GM12878 (cell line): ENCODE data around the gene ZNF688. TPM values are rescaled to one million over a fixed set of nuclear protein-coding genes. Genes with fewer than 3 reads are reported as not detected.
A peak's percentile ranks its signal among the peaks of the same experiment; 100 is the strongest.

ENCODE experiments used
- ATF2 ChIP-seq: IDR thresholded peaks from 2 replicates; pipeline ENCODE4 v1.6.1; 2012; ENCODE audit warnings: low read length, inconsistent platforms
- CEBPB ChIP-seq, 2 experiments: fragments of 150-350 bp in 1 of 2; IDR thresholded peaks; 2 replicates each; pipeline ENCODE4 v1.6.1; 2012 to 2014; ENCODE audit warnings: low read depth in 2 of 2, low read length in 2 of 2, borderline replicate concordance in 1 of 2, inconsistent platforms in 1 of 2
- CHD1 ChIP-seq: IDR thresholded peaks from 2 replicates; pipeline ENCODE4 v1.6.1; 2012; ENCODE audit warnings: low read depth, low read length, improper control_type of control experiment
- DPF2 ChIP-seq: fragments of 450-650 bp; IDR thresholded peaks from 2 replicates; pipeline ENCODE4 v1.6.1; 2017; ENCODE audit warnings: mild to moderate bottlenecking
- EED ChIP-seq: sonication (generic); IDR thresholded peaks from 2 replicates; pipeline ENCODE4 v1.6.1; 2016; ENCODE audit warnings: antibody characterized with exemption, low read depth
- FOXK2 ChIP-seq: fragments of 450-650 bp; IDR thresholded peaks from 2 replicates; pipeline ENCODE4 v1.6.1; 2017; ENCODE audit warnings: mild to moderate bottlenecking, moderate library complexity
- HCFC1 ChIP-seq: fragments of 150-350 bp; IDR thresholded peaks from 2 replicates; pipeline ENCODE4 v1.6.1; 2014; ENCODE audit warnings: low read length
- KAT2A ChIP-seq: conservative IDR thresholded peaks from 2 replicates; pipeline ENCODE4 v1.6.1; 2011; ENCODE audit warnings: low read depth, low read length; ENCODE audit not compliant: control insufficient read depth
- NBN ChIP-seq: fragments of 450-650 bp; IDR thresholded peaks from 2 replicates; pipeline ENCODE4 v1.6.1; 2016
- PAX5 ChIP-seq: IDR thresholded peaks from 2 replicates; pipeline ENCODE4 v1.6.1; 2011; ENCODE audit warnings: low read depth, low read length, borderline replicate concordance
- PBX3 ChIP-seq: IDR thresholded peaks from 2 replicates; pipeline ENCODE4 v1.6.1; 2011; ENCODE audit warnings: mild to moderate bottlenecking, low read depth, low read length, moderate library complexity; ENCODE audit not compliant: insufficient replicate concordance
- POU2F2 ChIP-seq: IDR thresholded peaks from 3 replicates; pipeline ENCODE4 v1.6.1; 2011; ENCODE audit warnings: low read depth, mild to moderate bottlenecking, low read length, borderline replicate concordance
- REST ChIP-seq: IDR thresholded peaks from 2 replicates; pipeline ENCODE4 v1.6.1; 2012; ENCODE audit warnings: mild to moderate bottlenecking, low read depth, low read length
- RFX5 ChIP-seq: IDR thresholded peaks from 2 replicates; pipeline ENCODE4 v1.6.1; 2011; ENCODE audit warnings: low read depth, low read length, improper control_type of control experiment
- TBL1XR1 ChIP-seq: IDR thresholded peaks from 2 replicates; pipeline ENCODE4 v1.6.1; 2012; ENCODE audit warnings: low read depth, low read length, improper control_type of control experiment
- TCF3 ChIP-seq: IDR thresholded peaks from 2 replicates; pipeline ENCODE4 v1.6.1; 2012; ENCODE audit warnings: low read depth, mild to moderate bottlenecking, low read length, borderline replicate concordance; ENCODE audit not compliant: insufficient read depth
- ZBTB11 ChIP-seq: fragments of 450-650 bp; formaldehyde crosslinking; IDR thresholded peaks from 2 replicates; pipeline ENCODE4 v1.5.0; 2022; ENCODE audit warnings: mild to moderate bottlenecking, missing genetic modification characterization
- polyA plus RNA-seq, 11 experiments: library from polyadenylated mRNA; depleted of rRNA in 4 of 11; unstranded in 6 of 11; stranded (reverse) in 5 of 11; fragments of >200 nt; fragmentation: Nextera tagmentation in 4 of 11; fragmentation: Illumina TruSeq in 1 of 11; extraction: Ambion mirVana in 4 of 11; extraction: Trizol in 1 of 11; gene quantifications; 1 replicate in 1 of 11; 2 replicates in 10 of 11; pipeline versions ENCODE4 v1.2.1 to v1.2.3, GENCODE V29; 2011 to 2016; ENCODE audit warnings: inconsistent platforms in 2 of 11, missing spikeins in 2 of 11, low read depth in 1 of 11
- total RNA-seq, 4 experiments: library from RNA; depleted of rRNA in 3 of 4; stranded (reverse); fragments of >200 nt in 3 of 4; fragmentation: Illumina TruSeq in 1 of 4; extraction: Trizol in 1 of 4; gene quantifications; 2 replicates each; pipeline versions ENCODE4 v1.2.1 to v1.2.3, GENCODE V29; 2013 to 2021

ZNF688 gene
- total and polyA plus RNA-seq, 10 of the 15 experiments (the other 5 are each of a cell fraction or from before 2014, with no cell fraction given): 0.14 to 17.4 (median 10.6) TPM

GRCh38 chr16:30609926-30610839 lies 38.7 kb upstream of the ZNF688 start, which contains the start of gene ZNF689 (continued):
- no peak for TF ChIP-seq REST
- no peak for TF ChIP-seq TBL1XR1
- TF ChIP-seq ATF2: no peak
- no peak for TF ChIP-seq PBX3
- no peak for TF ChIP-seq KAT2A
- TF ChIP-seq ZBTB11: no peak
- TF ChIP-seq DPF2: 0 out of 2 replicates have a peak, but pooled peaks have one; percentile 56
- no peak for TF ChIP-seq CEBPB (IDR thresholded peaks at IDR 0.05; ENCODE audit: borderline replicate concordance in 1 of 2, low read depth in 2 of 2, low read length in 2 of 2)
- TF ChIP-seq NBN: peak; percentile 57; the same call in 1 of the 2 replicates
- no peak for TF ChIP-seq FOXK2
- no peak for TF ChIP-seq TCF3
- TF ChIP-seq CHD1: 0 out of 2 replicates have a peak, but pooled peaks have one; percentile 73
- TF ChIP-seq EED: no peak
- TF ChIP-seq RFX5: no peak
- no peak for TF ChIP-seq POU2F2
- TF ChIP-seq HCFC1: peak; percentile 97
- no peak; the same call in 1 of the 2 replicates for TF ChIP-seq PAX5
